Choroid plexus epithelial cell (primary cell): Measurements from ENCODE around the gene FBL.

ENCODE experiments used
- DNase-seq: peaks from one replicate; pipeline ENCODE4 v3.0.0-alpha.2; 2010; ENCODE audit warnings: low read depth
- H3K4me3 ChIP-seq: 2 replicates; pipeline ENCODE4 v1.5.1; 2011; ENCODE audit warnings: low read depth, mild to moderate bottlenecking, control low read depth, low read length, moderate library complexity
- CTCF ChIP-seq: conservative IDR thresholded peaks from 2 replicates; pipeline ENCODE4 v1.5.1; 2011; ENCODE audit warnings: low read depth, mild to moderate bottlenecking, control low read depth, inconsistent platforms, low read length, moderate library complexity

FBL gene

GRCh38 chr19:39805104-39805503 is 41.1 kb downstream of the FBL start:
- no peak overlapping the region for H3K4me3 ChIP-seq
- TF ChIP-seq CTCF = no peak
- peak; percentile 30 for DNase-seq

- TF ChIP-seq CTCF = no peak
- H3K4me3 ChIP-seq = no peak overlapping the region
- DNase-seq = no peak
Observed at GRCh38 chr19:39802958-39803357, 43.2 kb downstream of the FBL start.

DNA sequence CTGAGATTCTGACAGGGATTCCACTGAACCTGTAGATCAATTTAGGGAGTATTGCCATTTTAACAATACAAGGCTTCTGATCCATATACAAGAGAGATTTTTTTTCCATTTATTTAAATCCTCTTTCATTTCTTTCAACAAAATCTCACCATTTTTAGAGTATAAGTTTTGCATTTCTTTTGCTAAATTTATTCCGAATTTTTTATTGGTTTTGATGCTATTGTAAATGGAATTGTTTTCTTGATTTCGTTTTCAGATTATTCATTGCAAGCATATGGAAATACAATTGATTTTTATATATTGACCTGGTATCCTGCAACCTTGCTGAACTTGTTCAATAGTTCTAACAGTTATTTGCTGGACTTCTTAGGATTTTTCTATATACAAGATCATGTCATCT is 49.1 kb downstream of the FBL start:
- H3K4me3 ChIP-seq = no peak overlapping the region
- no peak for TF ChIP-seq CTCF
- no peak for DNase-seq

- no peak overlapping the region for H3K4me3 ChIP-seq
- TF ChIP-seq CTCF = no peak
- DNase-seq = no peak
Observed at GRCh38 chr19:39796000-39796498, 50.1 kb downstream of the FBL start.

DNA sequence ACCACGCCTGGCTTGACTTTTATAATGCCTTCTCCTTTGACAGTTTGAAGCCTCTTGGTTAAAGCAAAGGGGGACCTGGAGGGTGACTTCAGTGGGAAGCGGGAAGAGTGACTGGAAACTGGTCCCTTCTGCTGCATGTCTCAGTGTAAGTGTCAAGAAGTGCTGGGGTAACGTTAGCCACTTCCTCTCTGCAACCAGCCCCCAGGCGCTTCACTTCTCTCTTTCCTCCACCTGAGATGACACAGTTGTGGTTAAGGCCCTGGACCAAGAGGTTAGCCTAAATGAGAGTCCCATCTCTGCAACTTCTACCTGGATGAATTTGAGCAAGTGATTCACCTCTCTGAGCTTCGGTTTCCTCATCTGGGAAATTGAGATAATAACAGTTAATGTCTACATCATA is 51.2 kb downstream of the FBL start:
- no peak for TF ChIP-seq CTCF
- no peak for DNase-seq
- H3K4me3 ChIP-seq = no peak overlapping the region

GRCh38 chr19:39792999-39793546 is 53.1 kb downstream of the FBL start:
- TF ChIP-seq CTCF = peak; percentile 99
- DNase-seq = peak; percentile 85
- H3K4me3 ChIP-seq = peak overlapping the region; percentile 64

GRCh38 chr19:39788244-39788643 is 57.9 kb downstream of the FBL start:
- no peak overlapping the region for H3K4me3 ChIP-seq
- no peak for TF ChIP-seq CTCF
- DNase-seq = no peak
